Tracheal epithelial cell (primary cell): ENCODE data around the gene ARHGEF5. TPM values are rescaled to one million over a fixed set of nuclear protein-coding genes. Genes with fewer than 3 reads are reported as not detected.

Experiments
- total RNA-seq: library from RNA; depleted of rRNA; stranded (reverse); fragments of >200 nt; gene quantifications from 2 replicates; pipeline ENCODE4 v1.2.1, GENCODE V29; 2014

ARHGEF5 gene
- 11.9 and 14.9 TPM in 2 replicates for total RNA-seq

DNA sequence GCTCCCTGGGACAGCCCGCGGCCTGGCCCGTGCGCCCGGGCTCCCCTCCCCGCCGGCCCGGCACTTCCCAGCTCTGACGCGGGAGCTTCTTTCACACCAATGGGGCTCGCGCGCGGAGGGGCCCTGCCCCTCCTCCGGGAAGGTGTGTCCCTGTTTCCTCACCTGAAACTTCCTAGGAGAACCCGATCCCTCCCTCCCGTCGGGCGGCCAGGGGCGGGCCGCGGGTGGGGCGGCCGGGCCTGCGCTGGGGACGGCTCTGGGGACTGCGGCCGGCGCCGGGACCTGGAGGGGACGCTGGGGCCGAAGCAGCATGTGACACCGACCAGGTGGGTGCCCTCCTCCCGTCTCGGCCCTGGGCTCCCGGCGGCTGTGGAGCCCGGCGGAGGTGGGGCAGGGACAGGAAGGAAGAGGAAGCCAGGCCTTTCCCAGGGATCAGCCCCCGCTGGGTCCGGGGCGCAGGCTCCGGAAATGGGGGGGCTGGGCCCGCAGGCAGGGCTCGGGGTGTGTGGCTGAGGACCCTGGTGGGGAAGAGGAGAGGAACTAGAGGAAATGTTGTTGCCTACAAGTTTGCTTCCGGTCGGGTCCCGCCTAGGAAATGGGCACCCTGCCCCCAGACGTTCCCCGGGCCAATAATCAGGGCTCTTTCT lies at the start of gene ARHGEF5:
TSS of gene ARHGEF5 (plus strand) at position 227 of the 647 bp plus-strand sequence. CDS start 7,268 bp downstream, outside the sequence.

GRCh38 chr7:144311872-144312469 lies 43.2 kb upstream of the ARHGEF5 start, which contains the start of gene OR2A1:
Gene OR2A1, plus strand, starts transcription at chr7:144312419. Its CDS starts 5,706 bp downstream, at chr7:144318125.

DNA sequence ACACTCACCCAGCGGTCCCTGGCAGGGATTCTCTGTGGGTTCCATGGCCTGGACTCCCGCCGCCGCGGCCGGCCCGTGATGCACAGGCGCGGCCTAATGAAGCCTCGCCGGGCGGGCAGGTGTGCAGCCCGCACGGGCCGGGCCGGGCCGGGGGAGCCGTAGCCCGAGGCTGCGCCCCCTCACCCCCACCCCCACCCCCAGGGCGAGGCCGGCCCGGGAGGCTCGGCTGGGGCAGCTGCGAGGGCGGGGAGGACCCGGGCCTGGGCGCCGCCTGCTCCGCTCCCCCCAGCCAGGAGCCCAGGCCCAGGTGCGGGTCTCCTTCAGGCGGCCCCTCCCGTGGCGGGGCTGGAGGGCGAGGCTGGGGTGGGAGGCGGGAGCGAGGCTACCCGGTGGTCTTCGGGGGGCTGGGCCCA lies 48.5 kb downstream of the ARHGEF5 start, which contains the start of gene NOBOX:
TSS of gene NOBOX (minus strand) at position 45 of the 413 bp plus-strand sequence.

Other genes starting within 250 kb of the ARHGEF5 start
- not detected in 2 replicates for gene OR2A2, start 245.8 kb upstream of the ARHGEF5 start, total RNA-seq
- under 0.01 TPM in 1 of 2 replicates, not detected in the other for gene OR2A14, start 232.2 kb upstream of the ARHGEF5 start, total RNA-seq
- gene CTAGE4, start 171.9 kb upstream of the ARHGEF5 start, total RNA-seq, result 2.4 TPM in 1 of 2 replicates, not detected in the other
- gene ARHGEF35, start 159.6 kb upstream of the ARHGEF5 start, total RNA-seq, result 9.4 and 12.5 TPM in 2 replicates
- not detected in 2 replicates for gene OR2A42, start 115.8 kb upstream of the ARHGEF5 start, total RNA-seq
- 0.85 and 1.7 TPM in 2 replicates for gene OR2A7, start 90.6 kb upstream of the ARHGEF5 start, total RNA-seq
- 1.9 and 2.8 TPM in 2 replicates for gene CTAGE8, start 86.1 kb upstream of the ARHGEF5 start, total RNA-seq
- gene OR2A1, start 43.0 kb upstream of the ARHGEF5 start, total RNA-seq, result not detected in 2 replicates
- gene NOBOX, start 48.3 kb downstream of the ARHGEF5 start, total RNA-seq, result not detected in 2 replicates